Testis (tissue), 2 donors: ENCODE results near the gene GAK.

ENCODE experiments used
- CTCF ChIP-seq, 3 experiments: fragments of 450-650 bp in 2 of 3; fragments of 200-600 bp in 1 of 3; sonication (generic) in 1 of 3; IDR thresholded peaks; one replicate each; pipeline ENCODE4 v1.5.1; 2016 to 2019; ENCODE audit warnings: antibody characterized with exemption in 3 of 3, mild to moderate bottlenecking in 2 of 3, moderate library complexity in 1 of 3
- POLR2A ChIP-seq: fragments of 450-650 bp; IDR thresholded peaks from one replicate; pipeline ENCODE4 v1.6.1; 2017; ENCODE audit warnings: antibody characterized with exemption, mild to moderate bottlenecking, moderate library complexity

GRCh38 chr4:913280-913618 is 18.9 kb downstream of the GAK start:
- TF ChIP-seq POLR2A (no peak), CTCF (IDR thresholded peaks at IDR 0.05) (no peak)
